Gastrocnemius medialis (tissue), 4 donors: ENCODE results near the gene LINC01488. TPM values are rescaled to one million over a fixed set of nuclear protein-coding genes. Genes with fewer than 3 reads are reported as not detected.

Source experiments
- ATAC-seq, 2 donors: fragments of 150-250 bp; one replicate each; pipeline ENCODE4 v1.9.1; 2016
- DNase-seq, 2 donors: peaks; one replicate each; pipeline ENCODE4 v3.0.0-alpha.2; 2019
- H3K27ac ChIP-seq, 4 donors: fragments of 200-600 bp; sonication (generic); 1 replicate in 1 of 4; 2 replicates in 3 of 4; pipeline ENCODE4 v1.5.1; 2016 to 2018; ENCODE audit warnings: mild to moderate bottlenecking in 2 of 4, moderate library complexity in 1 of 4
- H3K27me3 ChIP-seq, 3 donors: fragments of 200-600 bp; sonication (generic) in 2 of 3; 1 replicate in 1 of 3; 2 replicates in 2 of 3; pipeline versions ENCODE4 v1.5.1 to v1.6.0; 2016 to 2019; ENCODE audit warnings: mild to moderate bottlenecking in 1 of 3, moderate library complexity in 1 of 3
- H3K36me3 ChIP-seq, 2 donors: fragments of 200-600 bp; sonication (generic) in 1 of 2; one replicate each; pipeline ENCODE4 v1.5.1; 2017 to 2018
- H3K4me1 ChIP-seq, 2 donors: fragments of 200-600 bp; sonication (generic) in 1 of 2; one replicate each; pipeline ENCODE4 v1.5.1; 2016 to 2017; ENCODE audit warnings: mild to moderate bottlenecking in 2 of 2
- H3K4me3 ChIP-seq, 4 donors: fragments of 200-600 bp; sonication (generic) in 3 of 4; 1 replicate in 1 of 4; 2 replicates in 3 of 4; pipeline ENCODE4 v1.5.1; 2016 to 2019; ENCODE audit warnings: mild to moderate bottlenecking in 2 of 4
- H3K9me3 ChIP-seq, 3 donors: fragments of 200-600 bp; sonication (generic) in 2 of 3; 1 replicate in 1 of 3; 2 replicates in 2 of 3; pipeline ENCODE4 v1.5.1; 2016 to 2019
- POLR2A ChIP-seq, 2 donors: fragments of 450-650 bp; IDR thresholded peaks; one replicate each; pipeline ENCODE4 v1.6.1; 2017; ENCODE audit warnings: antibody characterized with exemption in 2 of 2, mild to moderate bottlenecking in 2 of 2, moderate library complexity in 2 of 2
- in situ Hi-C, 4 donors: fragments of 200-750 bp; cut with MboI; loops; one replicate each; pipeline versions ENCODE4 v1.15.0 to v1.8.0; 2017; ENCODE audit warnings: low sequenced_read_pairs in 4 of 4
- intact Hi-C: fragments of 100-400 bp; cut with DNase I; formaldehyde crosslinking; loops from one replicate; pipeline ENCODE4 v1.15.1; 2023; ENCODE audit warnings: low total_unique reads
- total RNA-seq, 4 donors: library from RNA; depleted of rRNA; stranded (reverse); fragments of >200 nt; gene quantifications; one replicate each; pipeline versions ENCODE4 v1.1.0 to v1.2.3, GENCODE V29; 2016
- TF ChIP-seq, protein P1 (sequence below), 5 experiments: fragments of 450-650 bp in 3 of 5; fragments of 200-600 bp in 2 of 5; sonication (generic) in 2 of 5; IDR thresholded peaks in 4 of 5; conservative IDR thresholded peaks in 1 of 5; 1 replicate in 4 of 5; 2 replicates in 1 of 5; pipeline ENCODE4 v1.5.1; 2016 to 2019; ENCODE audit warnings: antibody characterized with exemption in 5 of 5, mild to moderate bottlenecking in 3 of 5, moderate library complexity in 3 of 5

The LINC01488 gene
- total RNA-seq, 4 donors from 2014 or later, result not detected

DNA sequence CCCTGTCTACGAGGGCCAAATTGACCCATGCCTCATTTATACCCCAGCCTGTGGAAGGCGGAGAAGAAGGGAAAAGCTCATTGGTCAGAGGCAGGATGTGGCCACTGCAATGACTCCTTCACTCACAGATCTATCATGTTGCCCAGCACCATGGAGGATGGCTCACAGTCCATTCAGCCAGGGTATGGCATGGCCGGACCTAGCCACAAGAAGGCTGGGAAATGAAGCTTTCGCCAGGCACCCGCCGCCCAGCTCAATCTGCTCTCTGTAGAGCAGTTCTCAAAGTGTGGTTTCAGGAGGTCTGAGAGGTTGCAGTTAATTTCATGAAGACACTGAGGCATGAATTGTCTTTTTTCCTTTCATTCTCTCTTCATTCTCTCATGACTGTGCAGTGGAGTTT is 40.6 kb upstream of the LINC01488 start:
- intact Hi-C loops, result loop anchor here (10.0 kb wide), 2 partner anchors 146 to 606 kb away; partner anchors contain the start of gene MYEOV
- DNase-seq, result no peak

DNA sequence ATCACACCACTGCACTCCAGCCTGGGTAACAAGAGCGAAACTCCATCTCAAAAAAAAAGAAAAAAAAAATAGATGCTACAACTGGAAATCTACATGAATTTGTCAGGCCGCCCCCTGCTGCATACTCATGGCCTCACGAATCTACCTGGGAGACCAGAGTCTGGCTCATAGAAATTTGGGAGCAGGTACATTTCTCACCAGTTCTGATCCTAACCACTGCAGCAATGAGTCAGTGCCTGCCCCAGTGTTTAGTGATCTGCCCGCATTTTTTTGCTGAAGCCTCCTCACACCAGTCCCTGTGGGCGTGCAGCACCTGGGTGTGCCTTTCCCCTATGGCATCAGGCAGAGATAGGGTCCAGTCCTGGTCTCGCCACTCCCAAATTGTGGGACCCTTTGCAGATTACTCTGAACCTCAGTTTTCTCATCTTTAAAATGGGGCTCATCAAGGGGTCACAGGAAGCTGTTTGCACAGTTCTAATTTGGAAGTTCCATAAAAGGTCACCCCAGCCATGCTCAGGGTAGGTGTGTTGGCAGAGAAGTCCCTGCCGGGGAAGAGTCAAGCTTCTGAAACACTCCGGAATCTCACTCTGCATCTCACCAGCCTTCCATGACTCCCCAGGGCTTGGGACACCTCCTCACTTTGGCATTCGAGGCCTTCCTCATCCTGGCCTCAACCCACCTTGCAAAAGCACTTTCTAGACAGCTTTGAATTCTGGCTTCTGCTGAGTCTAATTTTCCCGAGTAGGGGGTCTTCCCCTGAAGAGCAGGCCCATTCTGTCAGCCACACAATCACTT is 39.3 kb upstream of the LINC01488 start:
- ATAC-seq (no peak), DNase-seq (no peak)
- in situ Hi-C loops, result no loop called here
- Histone ChIP-seq H3K36me3 (no peaks in the 10 kb centered on the region), H3K4me3 (no peak overlapping the region), H3K27ac (no peak overlapping the region), H3K4me1 (peaks cover 21 to 24% of the 10 kb centered on the region in 2 donors), H3K9me3 (no peaks in the 10 kb centered on the region), H3K27me3 (no peaks in the 10 kb centered on the region)
- no peak for TF ChIP-seq POLR2A (IDR thresholded peaks at IDR 0.05)
- TF ChIP-seq, protein P1, sequence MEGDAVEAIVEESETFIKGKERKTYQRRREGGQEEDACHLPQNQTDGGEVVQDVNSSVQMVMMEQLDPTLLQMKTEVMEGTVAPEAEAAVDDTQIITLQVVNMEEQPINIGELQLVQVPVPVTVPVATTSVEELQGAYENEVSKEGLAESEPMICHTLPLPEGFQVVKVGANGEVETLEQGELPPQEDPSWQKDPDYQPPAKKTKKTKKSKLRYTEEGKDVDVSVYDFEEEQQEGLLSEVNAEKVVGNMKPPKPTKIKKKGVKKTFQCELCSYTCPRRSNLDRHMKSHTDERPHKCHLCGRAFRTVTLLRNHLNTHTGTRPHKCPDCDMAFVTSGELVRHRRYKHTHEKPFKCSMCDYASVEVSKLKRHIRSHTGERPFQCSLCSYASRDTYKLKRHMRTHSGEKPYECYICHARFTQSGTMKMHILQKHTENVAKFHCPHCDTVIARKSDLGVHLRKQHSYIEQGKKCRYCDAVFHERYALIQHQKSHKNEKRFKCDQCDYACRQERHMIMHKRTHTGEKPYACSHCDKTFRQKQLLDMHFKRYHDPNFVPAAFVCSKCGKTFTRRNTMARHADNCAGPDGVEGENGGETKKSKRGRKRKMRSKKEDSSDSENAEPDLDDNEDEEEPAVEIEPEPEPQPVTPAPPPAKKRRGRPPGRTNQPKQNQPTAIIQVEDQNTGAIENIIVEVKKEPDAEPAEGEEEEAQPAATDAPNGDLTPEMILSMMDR (IDR thresholded peaks at IDR 0.05 in 4 of 5, conservative IDR thresholded peaks at IDR 0.05 in 1 of 5), result no peak
- intact Hi-C loops, result loop anchor here (2.0 to 10.0 kb wide), 3 partner anchors 147 to 607 kb away; partner anchors contain the start of gene MYEOV

More for the DNA sequence above, 40.6 kb upstream of the LINC01488 start:
- no peak for ATAC-seq
- in situ Hi-C loops, result no loop called here
- no peak overlapping the region for H3K4me3 ChIP-seq
- no peaks in the 10 kb centered on the region for H3K27me3 ChIP-seq
- peaks cover 21 to 24% of the 10 kb centered on the region in 2 donors for H3K4me1 ChIP-seq
- TF ChIP-seq, protein P1 (IDR thresholded peaks at IDR 0.05 in 4 of 5, conservative IDR thresholded peaks at IDR 0.05 in 1 of 5), result no peak
- TF ChIP-seq POLR2A (IDR thresholded peaks at IDR 0.05), result no peak
- H3K36me3 ChIP-seq, result no peaks in the 10 kb centered on the region
- no peak overlapping the region for H3K27ac ChIP-seq
- no peaks in the 10 kb centered on the region for H3K9me3 ChIP-seq

DNA sequence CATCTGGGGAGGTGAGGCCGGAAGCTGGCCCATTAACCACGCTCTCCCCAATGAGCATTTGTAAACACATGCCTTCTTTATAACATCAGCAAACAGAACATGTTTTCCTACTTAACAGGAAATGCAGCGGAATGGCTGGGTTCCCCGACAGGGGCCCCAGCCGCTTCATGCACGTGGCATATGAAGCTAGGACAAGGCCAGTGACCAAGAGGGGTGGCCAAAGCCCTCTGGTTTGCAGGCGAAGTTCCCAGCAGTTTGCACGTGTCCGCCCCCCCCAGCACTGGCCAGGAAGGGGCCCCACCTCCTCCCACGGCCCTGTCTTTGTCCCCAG is 38.7 kb upstream of the LINC01488 start:
- TF ChIP-seq, protein P1 (IDR thresholded peaks at IDR 0.05 in 4 of 5, conservative IDR thresholded peaks at IDR 0.05 in 1 of 5), result no peak
- TF ChIP-seq POLR2A (IDR thresholded peaks at IDR 0.05), result no peak
- DNase-seq (no peak), ATAC-seq (no peak)
- Histone ChIP-seq H3K9me3 (no peaks in the 10 kb centered on the region), H3K4me1 (peaks cover 21 to 24% of the 10 kb centered on the region in 2 donors), H3K27me3 (no peaks in the 10 kb centered on the region), H3K36me3 (no peaks in the 10 kb centered on the region), H3K27ac (peak overlapping the region in 1 of 4 donors; percentile 68), H3K4me3 (peak overlapping the region in 1 of 4 donors; percentile 54)
- intact Hi-C loops, result loop anchor here (2.0 to 10.0 kb wide), 3 partner anchors 148 to 608 kb away; partner anchors contain the start of gene MYEOV
- in situ Hi-C loops, result no loop called here

DNA sequence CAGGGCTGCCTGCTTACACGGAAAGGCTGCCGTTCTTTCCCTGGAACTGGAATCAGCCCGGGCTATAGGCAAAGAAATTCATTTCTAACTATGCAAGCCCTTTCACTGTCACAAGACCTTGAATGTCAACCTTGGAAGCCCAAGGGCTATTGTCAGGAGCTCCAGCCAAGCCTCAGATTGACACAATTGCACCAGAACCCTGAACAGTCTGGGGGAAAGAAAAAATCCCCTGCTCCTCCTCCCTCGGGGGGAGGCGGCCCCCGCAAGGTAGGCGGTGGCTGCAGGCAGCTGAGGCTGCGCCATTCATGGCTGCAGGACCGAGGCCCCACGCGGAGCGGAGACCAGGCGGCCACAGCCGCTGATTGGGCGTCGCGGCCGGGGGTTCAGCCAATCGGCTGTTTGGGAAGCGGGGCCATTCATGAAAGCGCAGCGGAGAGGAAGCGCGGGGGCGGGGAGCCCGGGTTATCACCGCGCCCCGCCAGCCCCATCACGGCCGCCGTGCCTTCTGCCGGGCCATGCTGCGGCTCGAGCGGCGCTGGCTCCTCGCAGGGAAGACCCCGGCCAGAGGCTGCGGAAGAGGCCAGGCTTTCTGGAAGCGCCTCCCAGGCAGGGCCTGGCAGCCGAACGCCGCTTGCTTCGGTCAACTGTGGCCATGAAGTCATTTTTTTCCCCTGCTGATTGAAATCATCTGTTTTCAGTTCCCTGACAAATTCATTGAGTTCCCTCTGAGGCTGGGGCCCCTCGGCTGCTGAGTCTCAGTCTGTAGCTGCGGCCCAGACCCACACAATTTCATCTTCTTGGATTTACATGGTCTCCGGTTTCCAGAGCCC is 38.1 kb upstream of the LINC01488 start:
- no peaks in the 10 kb centered on the region for H3K36me3 ChIP-seq
- H3K4me1 ChIP-seq, result peaks cover 21 to 24% of the 10 kb centered on the region in 2 donors
- intact Hi-C loops (loop anchor here (2.0 to 10.0 kb wide), 3 partner anchors 149 to 609 kb away; partner anchors contain the start of gene MYEOV), in situ Hi-C loops (no loop called here)
- DNase-seq, result peak; percentile 62 to 65
- TF ChIP-seq, protein P1 (IDR thresholded peaks at IDR 0.05 in 4 of 5, conservative IDR thresholded peaks at IDR 0.05 in 1 of 5), result no peak
- no peak for TF ChIP-seq POLR2A (IDR thresholded peaks at IDR 0.05)
- no peaks in the 10 kb centered on the region for H3K27me3 ChIP-seq
- peak overlapping the region; percentile 34 to 54 (median 45) for H3K4me3 ChIP-seq
- peak overlapping the region; percentile 49 to 73 (median 63) for H3K27ac ChIP-seq
- no peaks in the 10 kb centered on the region for H3K9me3 ChIP-seq
- ATAC-seq, result peak; percentile 67 to 68
